Right atrium auricular region (tissue), 2 donors: ENCODE data around the gene SMAD6. TPM values are rescaled to one million over a fixed set of nuclear protein-coding genes. Genes with fewer than 3 reads are reported as not detected.
A peak's percentile ranks its signal among the peaks of the same experiment; 100 is the strongest.

Source experiments
- DNase-seq: peaks from one replicate; pipeline ENCODE4 v3.0.0-alpha.2; 2019; ENCODE audit warnings: low spot score
- H3K27ac ChIP-seq, 2 donors: fragments of 200-600 bp; sonication (generic); 1 replicate in 1 of 2; 2 replicates in 1 of 2; pipeline ENCODE4 v1.5.1; 2016 to 2019
- H3K27me3 ChIP-seq, 2 donors: fragments of 200-600 bp; sonication (generic); one replicate each; pipeline versions ENCODE4 v1.5.1 to v1.6.0; 2017 to 2019
- H3K36me3 ChIP-seq: fragments of 200-600 bp; sonication (generic); one replicate; pipeline ENCODE4 v1.5.1; 2016
- H3K4me1 ChIP-seq, 2 donors: fragments of 200-600 bp; sonication (generic); one replicate each; pipeline versions ENCODE4 v1.5.1 to v1.6.0; 2017 to 2019
- H3K4me3 ChIP-seq, 2 donors: fragments of 200-600 bp; sonication (generic); 1 replicate in 1 of 2; 2 replicates in 1 of 2; pipeline ENCODE4 v1.5.1; 2017 to 2019; ENCODE audit warnings: mild to moderate bottlenecking in 1 of 2, moderate library complexity in 1 of 2
- H3K9me3 ChIP-seq, 2 donors: fragments of 200-600 bp; sonication (generic); one replicate each; pipeline ENCODE4 v1.5.1; 2019
- CTCF ChIP-seq, 2 donors: fragments of 200-600 bp; sonication (generic); IDR thresholded peaks; one replicate each; pipeline ENCODE4 v1.5.1; 2019; ENCODE audit warnings: antibody characterized with exemption in 2 of 2
- total RNA-seq, 2 donors: library from RNA; depleted of rRNA; stranded (reverse); fragments of >200 nt; gene quantifications; one replicate each; pipeline ENCODE4 v1.1.0, GENCODE V29; 2016

SMAD6 gene
- total RNA-seq, 2 donors from 2014 or later: 20.8 to 104 TPM

GRCh38 chr15:66654739-66655375 lies 47.2 kb upstream of the SMAD6 start:
- H3K27ac ChIP-seq: peak overlapping the region; percentile 62 to 73
- peaks cover 0 to 30% of the 10 kb centered on the region in 2 donors for H3K4me1 ChIP-seq

GRCh38 chr15:66655511-66655910 lies 46.5 kb upstream of the SMAD6 start:
- peaks cover 0 to 24% of the 10 kb centered on the region in 2 donors for H3K4me1 ChIP-seq
- H3K27ac ChIP-seq: peak overlapping the region; percentile 62 to 73
- no peaks in the 10 kb centered on the region for H3K27me3 ChIP-seq
- no peaks in the 10 kb centered on the region for H3K36me3 ChIP-seq
- peak overlapping the region in 1 of 2 donors; percentile 46 for H3K4me3 ChIP-seq
- H3K9me3 ChIP-seq: no peaks in the 10 kb centered on the region
- no peak for DNase-seq
- no peak for TF ChIP-seq CTCF (IDR thresholded peaks at IDR 0.05)

More at GRCh38 chr15:66654739-66655375, 47.2 kb upstream of the SMAD6 start:
- no peaks in the 10 kb centered on the region for H3K27me3 ChIP-seq
- no peak for DNase-seq
- no peaks in the 10 kb centered on the region for H3K9me3 ChIP-seq
- TF ChIP-seq CTCF (IDR thresholded peaks at IDR 0.05): no peak
- H3K4me3 ChIP-seq: peak overlapping the region; percentile 21 to 46
- H3K36me3 ChIP-seq: no peaks in the 10 kb centered on the region

GRCh38 chr15:66655997-66656396 lies 46.0 kb upstream of the SMAD6 start:
- no peaks in the 10 kb centered on the region for H3K9me3 ChIP-seq
- no peak for DNase-seq
- H3K27ac ChIP-seq: peak overlapping the region; percentile 62 to 73
- peaks cover 0 to 25% of the 10 kb centered on the region in 2 donors for H3K4me1 ChIP-seq
- H3K27me3 ChIP-seq: no peaks in the 10 kb centered on the region
- no peak for TF ChIP-seq CTCF (IDR thresholded peaks at IDR 0.05)
- no peaks in the 10 kb centered on the region for H3K36me3 ChIP-seq
- no peak overlapping the region for H3K4me3 ChIP-seq

- Histone ChIP-seq H3K36me3 (no peaks in the 10 kb centered on the region), H3K4me3 (no peak overlapping the region), H3K9me3 (no peaks in the 10 kb centered on the region), H3K27me3 (no peaks in the 10 kb centered on the region), H3K27ac (peak overlapping the region; percentile 3 to 33), H3K4me1 (peaks cover 0 to 34% of the 10 kb centered on the region in 2 donors)
- TF ChIP-seq CTCF (IDR thresholded peaks at IDR 0.05): no peak
- no peak for DNase-seq
Observed at GRCh38 chr15:66657185-66658020, 44.6 kb upstream of the SMAD6 start.

GRCh38 chr15:66658044-66658443 lies 44.0 kb upstream of the SMAD6 start:
- H3K27ac ChIP-seq: peak overlapping the region; percentile 3 to 33
- DNase-seq: no peak

More at GRCh38 chr15:66658044-66658443, 44.0 kb upstream of the SMAD6 start:
- H3K9me3 ChIP-seq: no peaks in the 10 kb centered on the region
- no peaks in the 10 kb centered on the region for H3K36me3 ChIP-seq
- no peaks in the 10 kb centered on the region for H3K27me3 ChIP-seq
- no peak for TF ChIP-seq CTCF (IDR thresholded peaks at IDR 0.05)
- H3K4me3 ChIP-seq: no peak overlapping the region
- H3K4me1 ChIP-seq: peaks cover 0 to 34% of the 10 kb centered on the region in 2 donors
